ENCODE results near the gene CDHR3. TPM values are rescaled to one million over a fixed set of nuclear protein-coding genes. Genes with fewer than 3 reads are reported as not detected.

The CDHR3 gene
- total and polyA plus RNA-seq, 5 experiments from 2014 or later: 0.63 to 6.0 (median 2.0) TPM

GRCh38 chr7:106072715-106073091, 109.6 kb downstream of the CDHR3 start:
- no peak for ATAC-seq

GRCh38 chr7:106073701-106074100, 110.6 kb downstream of the CDHR3 start:
- Mint-ChIP-seq H3K4me3 (peak overlapping the region in 2 of 10 donors; percentile 15 to 30), H3K4me1 (peaks cover 30 to 83% (median 74%) of the 10 kb centered on the region in 4 donors), H3K36me3 (no peaks in the 10 kb centered on the region), H3K27me3 (no peaks in the 10 kb centered on the region), H3K9me3 (no peaks in the 10 kb centered on the region), H3K27ac (peak overlapping the region; percentile 49 to 99 (median 90))
- DNase-seq (no peak), ATAC-seq (no peak)
- POLR2A ChIA-PET: interaction anchor here (1.0 to 6.6 kb wide), 2 partner anchors 8 to 38 kb away, joined by 3 to 149 read pairs; partner anchors contain the start of gene SYPL1

More at GRCh38 chr7:106072715-106073091, 109.6 kb downstream of the CDHR3 start:
- Mint-ChIP-seq H3K27ac (peak overlapping the region; percentile 94 to 99 (median 96)), H3K9me3 (no peaks in the 10 kb centered on the region), H3K4me1 (peaks cover 34 to 88% (median 74%) of the 10 kb centered on the region in 4 donors), H3K4me3 (peak overlapping the region in 6 of 10 donors; percentile 16 to 84 (median 74)), H3K27me3 (no peaks in the 10 kb centered on the region), H3K36me3 (no peaks in the 10 kb centered on the region)
- no peak for DNase-seq
- POLR2A ChIA-PET: interaction anchor here (0.7 to 6.6 kb wide), 9 partner anchors 9 to 1059 kb away, joined by 3 to 149 read pairs (median 6); partner anchors contain the start of genes KMT2E, NAMPT and SYPL1

- Mint-ChIP-seq H3K4me1 (peaks cover 32 to 83% (median 74%) of the 10 kb centered on the region in 4 donors), H3K36me3 (no peaks in the 10 kb centered on the region), H3K9me3 (no peaks in the 10 kb centered on the region), H3K27ac (peak overlapping the region; percentile 28 to 99 (median 86)), H3K27me3 (no peaks in the 10 kb centered on the region), H3K4me3 (peak overlapping the region in 1 of 10 donors; percentile 3)
- ATAC-seq (no peak), DNase-seq (no peak)
- POLR2A ChIA-PET: interaction anchor here (1.1 to 6.6 kb wide), 2 partner anchors 11 to 37 kb away, joined by 3 to 149 read pairs; partner anchors contain the start of gene SYPL1
These were observed 111.2 kb downstream of the CDHR3 start for GRCh38 chr7:106074257-106074656.

- H3K27ac Mint-ChIP-seq: peak overlapping the region in 1 of 10 donors; percentile 10
- DNase-seq (no peak), ATAC-seq (no peak)
- POLR2A ChIA-PET: no interaction called here
- no peaks in the 10 kb centered on the region for H3K36me3 Mint-ChIP-seq
- peaks cover 27 to 79% (median 67%) of the 10 kb centered on the region in 4 donors for H3K4me1 Mint-ChIP-seq
- H3K27me3 Mint-ChIP-seq: no peaks in the 10 kb centered on the region
- H3K9me3 Mint-ChIP-seq: no peaks in the 10 kb centered on the region
- H3K4me3 Mint-ChIP-seq: no peak overlapping the region
These were observed 112.9 kb downstream of the CDHR3 start for GRCh38 chr7:106075937-106076336.

- H3K4me3 Mint-ChIP-seq: peak overlapping the region in 1 of 10 donors; percentile 2
- peak overlapping the region in 2 of 10 donors; percentile 10 to 30 for H3K27ac Mint-ChIP-seq
- no peak for ATAC-seq
- peaks cover 23 to 74% (median 61%) of the 10 kb centered on the region in 4 donors for H3K4me1 Mint-ChIP-seq
- no peak for DNase-seq
- H3K27me3 Mint-ChIP-seq: no peaks in the 10 kb centered on the region
- POLR2A ChIA-PET: interaction anchor here (1.1 kb wide), 1 partner anchor 36 kb away, joined by 3 read pairs; the partner anchor contains the start of gene SYPL1
- H3K36me3 Mint-ChIP-seq: no peaks in the 10 kb centered on the region
- no peaks in the 10 kb centered on the region for H3K9me3 Mint-ChIP-seq
These were observed 113.5 kb downstream of the CDHR3 start for GRCh38 chr7:106076537-106076936.

- peak overlapping the region in 2 of 10 donors; percentile 5 to 35 for H3K27ac Mint-ChIP-seq
These were observed 117.4 kb downstream of the CDHR3 start for GRCh38 chr7:106080300-106080987.

GRCh38 chr7:106082087-106082854, 119.2 kb downstream of the CDHR3 start:
- peaks cover 0 to 4% (median 0%) of the 10 kb centered on the region in 3 donors for H3K36me3 Mint-ChIP-seq
- H3K4me1 Mint-ChIP-seq: peaks cover 12 to 54% (median 29%) of the 10 kb centered on the region in 4 donors
- POLR2A ChIA-PET: interaction anchor here (1.0 to 2.9 kb wide), 3 partner anchors 9 to 30 kb away, joined by 3 to 12 read pairs (median 3); no protein-coding TSS in a partner anchor
- no peak for ATAC-seq
- H3K27me3 Mint-ChIP-seq: no peaks in the 10 kb centered on the region
- no peak overlapping the region for H3K4me3 Mint-ChIP-seq
- no peaks in the 10 kb centered on the region for H3K9me3 Mint-ChIP-seq
- H3K27ac Mint-ChIP-seq: no peak overlapping the region
- DNase-seq: no peak

More at GRCh38 chr7:106080300-106080987, 117.4 kb downstream of the CDHR3 start:
- POLR2A ChIA-PET: interaction anchor here (0.7 to 1.4 kb wide), 4 partner anchors 10 to 257 kb away, joined by 3 to 4 read pairs (median 3); partner anchors contain the start of gene SYPL1
- H3K27me3 Mint-ChIP-seq: no peaks in the 10 kb centered on the region
- DNase-seq: no peak
- no peak for ATAC-seq
- no peaks in the 10 kb centered on the region for H3K36me3 Mint-ChIP-seq
- H3K9me3 Mint-ChIP-seq: no peaks in the 10 kb centered on the region
- H3K4me1 Mint-ChIP-seq: peaks cover 12 to 59% (median 39%) of the 10 kb centered on the region in 4 donors
- H3K4me3 Mint-ChIP-seq: no peak overlapping the region

Other genes starting within 250 kb of the CDHR3 start
- 10 to 100 TPM; 32.9 to 35.1 TPM for gene ATXN7L1, start 86.7 kb upstream of the CDHR3 start, total RNA-seq
- gene ATXN7L1, start 86.7 kb upstream of the CDHR3 start, polyA plus RNA-seq: 10 to 100 TPM in 2 of 3 donors, 1 to 10 TPM in 1; 6.7 to 12.7 (median 10.3) TPM
- 10 to 100 TPM; 56.8 to 58.4 TPM for gene SYPL1, start 149.0 kb downstream of the CDHR3 start, total RNA-seq
- 10 to 100 TPM; 67.5 to 78.4 (median 68.8) TPM for gene SYPL1, start 149.0 kb downstream of the CDHR3 start, polyA plus RNA-seq

Measured in naive thymus-derived CD8-positive, alpha-beta T cell (primary cell).